Stimulated activated CD8-positive, alpha-beta memory T cell treated with anti-CD3 and anti-CD28 coated beads, Interleukin-12 subunit alpha, Interleukin-12 subunit beta, amount 100 ng/mL, for 1 hour (primary cell): ENCODE results near the gene MXRA8.

Source experiments
- DNase-seq: peaks from one replicate; pipeline ENCODE4 v3.0.0-alpha.2; 2020; ENCODE audit warnings: low read depth

The MXRA8 gene

GRCh38 chr1:1307261-1307922 lies 51.0 kb downstream of the MXRA8 start:
- DNase-seq: no peak

- no peak for DNase-seq
These were observed 51.6 kb downstream of the MXRA8 start for GRCh38 chr1:1306661-1307260.

- DNase-seq: no peak
These were observed 52.2 kb downstream of the MXRA8 start for GRCh38 chr1:1306070-1306660.

GRCh38 chr1:1305300-1306069 lies 52.9 kb downstream of the MXRA8 start:
- peak; percentile 61 for DNase-seq

- no peak for DNase-seq
These were observed 53.7 kb downstream of the MXRA8 start for GRCh38 chr1:1304331-1305299.

GRCh38 chr1:1303736-1304135 lies 54.6 kb downstream of the MXRA8 start:
- no peak for DNase-seq

GRCh38 chr1:1302951-1303509 lies 55.3 kb downstream of the MXRA8 start:
- DNase-seq: no peak
